ENCODE data around the gene CAPSL. TPM values are rescaled to one million over a fixed set of nuclear protein-coding genes. Genes with fewer than 3 reads are reported as not detected.

CAPSL gene
- total and polyA plus RNA-seq, 2 experiments from 2014 or later: 0.73 TPM; not detected in 1

GRCh38 chr5:35878079-35878478 lies 60.3 kb downstream of the CAPSL start:
- no peak overlapping the region for H2AFZ ChIP-seq
- H3K27ac ChIP-seq (ENCODE audit: low read depth): no peak overlapping the region
- no peak for TF ChIP-seq STAT1 (IDR thresholded peaks at IDR 0.05; ENCODE audit: unreplicated experiment)
- no peak for TF ChIP-seq CTCF (conservative IDR thresholded peaks at IDR 0.05; ENCODE audit: low read depth in 2 of 2)
- TF ChIP-seq POLR2AphosphoS5 (IDR thresholded peaks at IDR 0.05; ENCODE audit: low read depth): no peak
- no peak for TF ChIP-seq ZNF331 (CRISPR knock-in tag; IDR thresholded peaks at IDR 0.05; ENCODE audit: low read depth)
- no peak for TF ChIP-seq JUNB (IDR thresholded peaks at IDR 0.05; ENCODE audit: unreplicated experiment)
- TF ChIP-seq EZH2 (IDR thresholded peaks at IDR 0.05; ENCODE audit: low read depth, unreplicated experiment): no peak
- TF ChIP-seq, protein P1, sequence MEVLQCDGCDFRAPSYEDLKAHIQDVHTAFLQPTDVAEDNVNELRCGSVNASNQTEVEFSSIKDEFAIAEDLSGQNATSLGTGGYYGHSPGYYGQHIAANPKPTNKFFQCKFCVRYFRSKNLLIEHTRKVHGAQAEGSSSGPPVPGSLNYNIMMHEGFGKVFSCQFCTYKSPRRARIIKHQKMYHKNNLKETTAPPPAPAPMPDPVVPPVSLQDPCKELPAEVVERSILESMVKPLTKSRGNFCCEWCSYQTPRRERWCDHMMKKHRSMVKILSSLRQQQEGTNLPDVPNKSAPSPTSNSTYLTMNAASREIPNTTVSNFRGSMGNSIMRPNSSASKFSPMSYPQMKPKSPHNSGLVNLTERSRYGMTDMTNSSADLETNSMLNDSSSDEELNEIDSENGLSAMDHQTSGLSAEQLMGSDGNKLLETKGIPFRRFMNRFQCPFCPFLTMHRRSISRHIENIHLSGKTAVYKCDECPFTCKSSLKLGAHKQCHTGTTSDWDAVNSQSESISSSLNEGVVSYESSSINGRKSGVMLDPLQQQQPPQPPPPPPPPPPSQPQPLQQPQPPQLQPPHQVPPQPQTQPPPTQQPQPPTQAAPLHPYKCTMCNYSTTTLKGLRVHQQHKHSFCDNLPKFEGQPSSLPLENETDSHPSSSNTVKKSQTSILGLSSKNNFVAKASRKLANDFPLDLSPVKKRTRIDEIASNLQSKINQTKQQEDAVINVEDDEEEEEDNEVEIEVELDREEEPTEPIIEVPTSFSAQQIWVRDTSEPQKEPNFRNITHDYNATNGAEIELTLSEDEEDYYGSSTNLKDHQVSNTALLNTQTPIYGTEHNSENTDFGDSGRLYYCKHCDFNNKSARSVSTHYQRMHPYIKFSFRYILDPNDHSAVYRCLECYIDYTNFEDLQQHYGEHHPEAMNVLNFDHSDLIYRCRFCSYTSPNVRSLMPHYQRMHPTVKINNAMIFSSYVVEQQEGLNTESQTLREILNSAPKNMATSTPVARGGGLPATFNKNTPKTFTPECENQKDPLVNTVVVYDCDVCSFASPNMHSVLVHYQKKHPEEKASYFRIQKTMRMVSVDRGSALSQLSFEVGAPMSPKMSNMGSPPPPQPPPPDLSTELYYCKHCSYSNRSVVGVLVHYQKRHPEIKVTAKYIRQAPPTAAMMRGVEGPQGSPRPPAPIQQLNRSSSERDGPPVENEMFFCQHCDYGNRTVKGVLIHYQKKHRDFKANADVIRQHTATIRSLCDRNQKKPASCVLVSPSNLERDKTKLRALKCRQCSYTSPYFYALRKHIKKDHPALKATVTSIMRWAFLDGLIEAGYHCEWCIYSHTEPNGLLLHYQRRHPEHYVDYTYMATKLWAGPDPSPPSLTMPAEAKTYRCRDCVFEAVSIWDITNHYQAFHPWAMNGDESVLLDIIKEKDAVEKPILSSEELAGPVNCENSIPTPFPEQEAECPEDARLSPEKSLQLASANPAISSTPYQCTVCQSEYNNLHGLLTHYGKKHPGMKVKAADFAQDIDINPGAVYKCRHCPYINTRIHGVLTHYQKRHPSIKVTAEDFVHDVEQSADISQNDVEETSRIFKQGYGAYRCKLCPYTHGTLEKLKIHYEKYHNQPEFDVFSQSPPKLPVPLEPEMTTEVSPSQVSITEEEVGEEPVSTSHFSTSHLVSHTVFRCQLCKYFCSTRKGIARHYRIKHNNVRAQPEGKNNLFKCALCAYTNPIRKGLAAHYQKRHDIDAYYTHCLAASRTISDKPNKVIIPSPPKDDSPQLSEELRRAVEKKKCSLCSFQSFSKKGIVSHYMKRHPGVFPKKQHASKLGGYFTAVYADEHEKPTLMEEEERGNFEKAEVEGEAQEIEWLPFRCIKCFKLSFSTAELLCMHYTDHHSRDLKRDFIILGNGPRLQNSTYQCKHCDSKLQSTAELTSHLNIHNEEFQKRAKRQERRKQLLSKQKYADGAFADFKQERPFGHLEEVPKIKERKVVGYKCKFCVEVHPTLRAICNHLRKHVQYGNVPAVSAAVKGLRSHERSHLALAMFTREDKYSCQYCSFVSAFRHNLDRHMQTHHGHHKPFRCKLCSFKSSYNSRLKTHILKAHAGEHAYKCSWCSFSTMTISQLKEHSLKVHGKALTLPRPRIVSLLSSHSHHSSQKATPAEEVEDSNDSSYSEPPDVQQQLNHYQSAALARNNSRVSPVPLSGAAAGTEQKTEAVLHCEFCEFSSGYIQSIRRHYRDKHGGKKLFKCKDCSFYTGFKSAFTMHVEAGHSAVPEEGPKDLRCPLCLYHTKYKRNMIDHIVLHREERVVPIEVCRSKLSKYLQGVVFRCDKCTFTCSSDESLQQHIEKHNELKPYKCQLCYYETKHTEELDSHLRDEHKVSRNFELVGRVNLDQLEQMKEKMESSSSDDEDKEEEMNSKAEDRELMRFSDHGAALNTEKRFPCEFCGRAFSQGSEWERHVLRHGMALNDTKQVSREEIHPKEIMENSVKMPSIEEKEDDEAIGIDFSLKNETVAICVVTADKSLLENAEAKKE (CRISPR knock-in tag; IDR thresholded peaks at IDR 0.05): no peak
- TF ChIP-seq, protein P2, sequence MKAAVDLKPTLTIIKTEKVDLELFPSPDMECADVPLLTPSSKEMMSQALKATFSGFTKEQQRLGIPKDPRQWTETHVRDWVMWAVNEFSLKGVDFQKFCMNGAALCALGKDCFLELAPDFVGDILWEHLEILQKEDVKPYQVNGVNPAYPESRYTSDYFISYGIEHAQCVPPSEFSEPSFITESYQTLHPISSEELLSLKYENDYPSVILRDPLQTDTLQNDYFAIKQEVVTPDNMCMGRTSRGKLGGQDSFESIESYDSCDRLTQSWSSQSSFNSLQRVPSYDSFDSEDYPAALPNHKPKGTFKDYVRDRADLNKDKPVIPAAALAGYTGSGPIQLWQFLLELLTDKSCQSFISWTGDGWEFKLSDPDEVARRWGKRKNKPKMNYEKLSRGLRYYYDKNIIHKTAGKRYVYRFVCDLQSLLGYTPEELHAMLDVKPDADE (IDR thresholded peaks at IDR 0.05): no peak
- TF ChIP-seq EZH2phosphoT487 (IDR thresholded peaks at IDR 0.05; ENCODE audit: unreplicated experiment): no peak
- TF ChIP-seq CREB1 (CRISPR knock-in tag; IDR thresholded peaks at IDR 0.05; ENCODE audit: low read depth): no peak
- TF ChIP-seq ZNF114 (CRISPR knock-in tag; IDR thresholded peaks at IDR 0.05): no peak
- no peak for TF ChIP-seq NANOG (IDR thresholded peaks at IDR 0.05; ENCODE audit: borderline replicate concordance)
- no peak for TF ChIP-seq REST (IDR thresholded peaks at IDR 0.05; ENCODE audit: unreplicated experiment)
- Mint-ChIP-seq H3K36me3 (ENCODE audit: low read depth) (no peaks in the 10 kb centered on the region), H3K4me3 (no peak overlapping the region), H3K9me3 (no peaks in the 10 kb centered on the region), H3K27me3 (ENCODE audit: insufficient read depth, low read depth, poor library complexity) (peaks cover 2% of the 10 kb centered on the region), H3K27ac (no peak overlapping the region), H3K4me1 (no peaks in the 10 kb centered on the region)
- DNase-seq (ENCODE audit: low spot score): no peak
- no peaks in the 10 kb centered on the region for H3F3A ChIP-seq (replicated peaks; ENCODE audit: low read depth)
- H3K27me3 ChIP-seq (ENCODE audit: insufficient read depth): no peaks in the 10 kb centered on the region
- H3K4me2 ChIP-seq: no peak overlapping the region
- H3K9me2 ChIP-seq (ENCODE audit: insufficient read depth): peaks cover 24% of the 10 kb centered on the region
- H4K20me1 ChIP-seq (replicated peaks; ENCODE audit: insufficient read depth): no peaks in the 10 kb centered on the region
- no peak overlapping the region for H3K4me3 ChIP-seq
- no peaks in the 10 kb centered on the region for H3K4me1 ChIP-seq (ENCODE audit: insufficient read depth)
- no peaks in the 10 kb centered on the region for H3K36me3 ChIP-seq (ENCODE audit: insufficient read depth)
- H3K79me2 ChIP-seq (replicated peaks; ENCODE audit: insufficient read depth): no peaks in the 10 kb centered on the region
- no peak for ATAC-seq
